OCI-M2 (cell line): ENCODE data around the gene EDRF1.
"Not testable (repeated sequence)": the region's sequence is repeated elsewhere in the genome, so short reads cannot be mapped to it uniquely, and the experiment has no call there.

Experiments used
- DNase-seq: peaks from one replicate; lab custom pipeline; 2025; ENCODE audit not compliant: unreplicated experiment; lab: John Stamatoyannopoulos, UW

The EDRF1 gene

GRCh38 chr10:125719173-125720001 lies at the start of gene EDRF1:
Gene EDRF1 (plus strand): TSS chr10:125719709. CDS start chr10:125719808, 99 bp downstream.
- DNase-seq = peak; percentile 77

- DNase-seq = no peak
Measured at GRCh38 chr10:125672884-125673283, 46.6 kb upstream of the EDRF1 start.

GRCh38 chr10:125679436-125679835 lies 40.1 kb upstream of the EDRF1 start:
- DNase-seq = no peak

GRCh38 chr10:125683063-125683462 lies 36.4 kb upstream of the EDRF1 start, which contains the start of gene TEX36:
Gene TEX36 (minus strand): TSS chr10:125683163. CDS start chr10:125682989, 174 bp downstream.
- no peak for DNase-seq

GRCh38 chr10:125683821-125684220 lies 35.7 kb upstream of the EDRF1 start:
- DNase-seq = no peak

- DNase-seq = no peak
Measured at GRCh38 chr10:125684581-125684980, 34.9 kb upstream of the EDRF1 start.

- DNase-seq = no peak
Measured at GRCh38 chr10:125687507-125688185, 31.9 kb upstream of the EDRF1 start.

- DNase-seq = no peak
Measured at GRCh38 chr10:125689955-125690569, 29.4 kb upstream of the EDRF1 start.

- DNase-seq = no peak
Measured at GRCh38 chr10:125691160-125691981, 28.1 kb upstream of the EDRF1 start.

GRCh38 chr10:125692196-125692595 lies 27.3 kb upstream of the EDRF1 start:
- DNase-seq = no peak

GRCh38 chr10:125692601-125693523 lies 26.6 kb upstream of the EDRF1 start:
- no peak for DNase-seq

GRCh38 chr10:125693524-125693847 lies 26.0 kb upstream of the EDRF1 start:
- no peak for DNase-seq

- DNase-seq = no peak
Measured at GRCh38 chr10:125694883-125695282, 24.6 kb upstream of the EDRF1 start.

GRCh38 chr10:125696884-125697283 lies 22.6 kb upstream of the EDRF1 start:
- DNase-seq = not testable (repeated sequence)

- DNase-seq = no peak
Measured at GRCh38 chr10:125698481-125698998, 21.0 kb upstream of the EDRF1 start.

GRCh38 chr10:125699562-125700143 lies 19.9 kb upstream of the EDRF1 start:
- no peak for DNase-seq

- DNase-seq = no peak
Measured at GRCh38 chr10:125700355-125700911, 19.1 kb upstream of the EDRF1 start.

- DNase-seq = no peak
Measured at GRCh38 chr10:125707541-125708468, 11.7 kb upstream of the EDRF1 start.
